Hepatocyte (in vitro differentiated cells): Measurements from ENCODE around the gene MBLAC2.

Experiments
- EZH2 ChIP-seq: fragments of 200-600 bp; sonication (generic); IDR thresholded peaks from 2 replicates; pipeline ENCODE4 v1.6.1; 2016; ENCODE audit warnings: antibody characterized with exemption, mild to moderate bottlenecking, borderline replicate concordance
- EZH2phosphoT487 ChIP-seq: fragments of 200-600 bp; sonication (generic); IDR thresholded peaks from one replicate; pipeline ENCODE4 v1.6.1; 2018; ENCODE audit warnings: antibody characterized with exemption, mild to moderate bottlenecking, low read depth, moderate library complexity; ENCODE audit not compliant: unreplicated experiment, severe bottlenecking

DNA sequence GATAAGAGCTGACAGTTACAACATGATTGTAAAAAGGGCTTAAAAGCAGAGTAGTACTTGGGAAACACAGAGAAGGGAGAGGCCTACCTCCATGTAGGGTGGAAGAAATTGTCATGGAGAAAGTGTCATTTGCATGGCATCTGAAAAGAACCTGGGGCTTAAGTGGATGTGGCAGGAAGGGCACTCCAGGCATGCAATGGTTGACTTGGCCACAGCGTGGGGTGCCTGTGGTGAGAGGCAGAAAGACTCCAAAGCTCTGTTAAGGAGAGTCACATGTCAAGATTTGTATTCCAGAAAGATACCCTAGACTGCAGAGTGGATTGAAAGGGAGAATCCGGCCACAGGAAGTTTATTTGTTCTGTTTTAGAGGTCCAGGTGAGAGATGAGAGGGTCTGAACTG, 2.5 kb upstream of the MBLAC2 start:
- TF ChIP-seq EZH2phosphoT487 (no peak), EZH2 (no peak)
